Naive thymus-derived CD4-positive, alpha-beta T cell (primary cell): Measurements from ENCODE around the gene ZNF816. TPM values are rescaled to one million over a fixed set of nuclear protein-coding genes. Genes with fewer than 3 reads are reported as not detected.
A peak's percentile ranks its signal among the peaks of the same experiment; 100 is the strongest.
"Not testable (repeated sequence)": the region's sequence is repeated elsewhere in the genome, so short reads cannot be mapped to it uniquely, and the experiment has no call there.

Experiments used
- ATAC-seq: fragments of 150-1000 bp; cut with Tn5 transposase; 2 replicates; pipeline ENCODE4 v1.10.0; 2021; ENCODE audit warnings: mild to moderate bottlenecking, moderate library complexity
- CTCF ChIA-PET: fragments of 350-600 bp; sonication (Branson Sonifier 250); formaldehyde crosslinking; loops from one replicate; lab custom pipeline; 2021; ENCODE audit warnings: antibody characterized with exemption; lab: Charles Lee
- POLR2A ChIA-PET: fragments of 350-600 bp; sonication (Branson Sonifier 250); formaldehyde crosslinking; loops from one replicate; lab custom pipeline; 2021; ENCODE audit warnings: antibody characterized with exemption, inconsistent platforms; lab: Charles Lee
- DNase-seq, 9 donors: peaks; one replicate each; pipeline versions ENCODE4 v3.0.0 to v3.0.0-alpha.2; 2020 to 2022; ENCODE audit warnings: mixed read lengths in 1 of 9
- H3K27ac ChIP-seq: one replicate; pipeline ENCODE4 v1.7.0; 2013; ENCODE audit warnings: mild to moderate bottlenecking, low read depth, low read length, moderate library complexity
- H3K27me3 ChIP-seq, 2 donors: one replicate each; pipeline ENCODE4 v1.7.0; 2013; ENCODE audit warnings: low read length in 2 of 2, mild to moderate bottlenecking in 2 of 2, moderate library complexity in 2 of 2; ENCODE audit not compliant: control insufficient read depth in 2 of 2, insufficient read depth in 2 of 2
- H3K36me3 ChIP-seq, 3 experiments: 1 replicate in 2 of 3; 2 replicates in 1 of 3; pipeline ENCODE4 v1.7.0; 2013; ENCODE audit warnings: low read length in 3 of 3, mild to moderate bottlenecking in 3 of 3, moderate library complexity in 1 of 3; ENCODE audit not compliant: insufficient read depth in 3 of 3, control insufficient read depth in 2 of 3
- H3K4me1 ChIP-seq, 2 donors: one replicate each; pipeline ENCODE4 v1.7.0; 2013; ENCODE audit warnings: low read length in 2 of 2, mild to moderate bottlenecking in 2 of 2, moderate library complexity in 1 of 2; ENCODE audit not compliant: control insufficient read depth in 2 of 2, insufficient read depth in 2 of 2
- H3K4me3 ChIP-seq: 2 replicates; pipeline ENCODE4 v1.7.0; 2013; ENCODE audit warnings: mild to moderate bottlenecking, low read length
- H3K9me3 ChIP-seq, 3 experiments: 1 replicate in 2 of 3; 2 replicates in 1 of 3; pipeline ENCODE4 v1.7.0; 2013; ENCODE audit warnings: low read length in 3 of 3; ENCODE audit not compliant: control insufficient read depth in 2 of 3
- H3K27ac Mint-ChIP-seq, 9 donors: one replicate each; pipeline ENCODE4 v1.8.0; 2020 to 2022; ENCODE audit warnings: mixed read lengths in 9 of 9, mild to moderate bottlenecking in 8 of 9, moderate library complexity in 5 of 9, inconsistent platforms in 2 of 9
- H3K27me3 Mint-ChIP-seq, 5 donors: one replicate each; pipeline ENCODE4 v1.8.0; 2021 to 2022; ENCODE audit warnings: mixed read lengths in 5 of 5, mild to moderate bottlenecking in 1 of 5
- H3K36me3 Mint-ChIP-seq, 5 donors: one replicate each; pipeline ENCODE4 v1.8.0; 2020 to 2022; ENCODE audit warnings: mixed read lengths in 5 of 5, mild to moderate bottlenecking in 3 of 5, inconsistent platforms in 1 of 5
- H3K4me1 Mint-ChIP-seq, 7 donors: one replicate each; pipeline ENCODE4 v1.8.0; 2020 to 2022; ENCODE audit warnings: mixed read lengths in 7 of 7, mild to moderate bottlenecking in 3 of 7, inconsistent platforms in 1 of 7
- H3K4me3 Mint-ChIP-seq, 10 donors: one replicate each; pipeline ENCODE4 v1.8.0; 2020 to 2022; ENCODE audit warnings: mild to moderate bottlenecking in 10 of 10, mixed read lengths in 10 of 10, moderate library complexity in 6 of 10, inconsistent platforms in 2 of 10
- H3K9me3 Mint-ChIP-seq, 11 donors: one replicate each; pipeline ENCODE4 v1.8.0; 2020 to 2022; ENCODE audit warnings: mixed read lengths in 11 of 11, mild to moderate bottlenecking in 4 of 11, inconsistent platforms in 1 of 11, moderate library complexity in 1 of 11
- intact Hi-C, 2 donors: fragments of 100-400 bp; cut with micrococcal nuclease; formaldehyde crosslinking; loops; one replicate each; pipeline ENCODE4 v1.15.1; 2023
- polyA plus RNA-seq, 2 donors: library from polyadenylated mRNA; unstranded; fragments of 300-500 nt; fragmentation: Illumina TruSeq; gene quantifications; one replicate each; pipeline ENCODE4 v1.2.3, GENCODE V29; 2021
- total RNA-seq, 6 experiments: library from RNA in 5 of 6; stranded (reverse) in 5 of 6; gene quantifications; 1 replicate in 5 of 6; 2 replicates in 1 of 6; pipeline ENCODE4 v1.2.3 and lab custom pipeline; 2021 to 2026

The ZNF816 gene
- total and polyA plus RNA-seq, 7 experiments from 2014 or later: 5.0 to 27.7 (median 14.0) TPM

GRCh38 chr19:52940905-52941304 lies 21.8 kb downstream of the ZNF816 start:
- Mint-ChIP-seq H3K27ac (peak overlapping the region; percentile 3 to 94 (median 82)), H3K4me3 (peak overlapping the region; percentile 87 to 95 (median 92)), H3K36me3 (peaks cover 0 to 49% (median 30%) of the 10 kb centered on the region in 5 donors), H3K9me3 (peaks cover 0 to 92% (median 39%) of the 10 kb centered on the region in 11 donors), H3K4me1 (peaks cover 12 to 32% (median 18%) of the 10 kb centered on the region in 7 donors)
- intact Hi-C loops: loop anchor here (5.0 kb wide), 2 partner anchors 256 to 414 kb away; partner anchors contain the start of gene ZNF808 (in 1 of the 2)
- H3K4me1 ChIP-seq, DNase-seq, H3K27ac ChIP-seq, H3K27me3 Mint-ChIP-seq, H3K27me3 ChIP-seq, H3K4me3 ChIP-seq, ATAC-seq, POLR2A ChIA-PET: not testable (repeated sequence)
- Histone ChIP-seq H3K36me3 (peaks cover 0 to 24% (median 0%) of the 10 kb centered on the region in 3 experiments), H3K9me3 (peaks cover 0 to 32% (median 0%) of the 10 kb centered on the region in 3 experiments)
- CTCF ChIA-PET: interaction anchor here (0.6 kb wide), 1 partner anchor 10 kb away, joined by 7 read pairs; no protein-coding TSS in a partner anchor

GRCh38 chr19:52938761-52939160 lies 23.9 kb downstream of the ZNF816 start:
- intact Hi-C loops: no loop called here
- peaks cover 0 to 4% of the 10 kb centered on the region in 2 donors for H3K4me1 ChIP-seq
- no peak overlapping the region for H3K27ac ChIP-seq
- ATAC-seq (no peak), DNase-seq (no peak)
- H3K36me3 Mint-ChIP-seq: peaks cover 0 to 54% (median 33%) of the 10 kb centered on the region in 5 donors
- H3K9me3 Mint-ChIP-seq: peaks cover 0 to 89% (median 35%) of the 10 kb centered on the region in 11 donors
- H3K4me1 Mint-ChIP-seq: peaks cover 12 to 33% (median 19%) of the 10 kb centered on the region in 7 donors
- H3K27me3 Mint-ChIP-seq: no peaks in the 10 kb centered on the region
- peak overlapping the region in 3 of 10 donors; percentile 27 to 65 (median 45) for H3K4me3 Mint-ChIP-seq
- H3K9me3 ChIP-seq: peaks cover 0 to 38% (median 0%) of the 10 kb centered on the region in 3 experiments
- peak overlapping the region in 2 of 9 donors; percentile 14 to 45 for H3K27ac Mint-ChIP-seq
- H3K36me3 ChIP-seq: peaks cover 0 to 32% (median 0%) of the 10 kb centered on the region in 3 experiments
- H3K4me3 ChIP-seq: no peak overlapping the region
- ChIA-PET POLR2A (interaction anchor here (0.6 to 0.7 kb wide), 2 partner anchors 21 to 931 kb away, joined by 5 to 7 read pairs; partner anchors contain the start of gene ZNF615), CTCF (no interaction called here)
- H3K27me3 ChIP-seq: no peaks in the 10 kb centered on the region

DNA sequence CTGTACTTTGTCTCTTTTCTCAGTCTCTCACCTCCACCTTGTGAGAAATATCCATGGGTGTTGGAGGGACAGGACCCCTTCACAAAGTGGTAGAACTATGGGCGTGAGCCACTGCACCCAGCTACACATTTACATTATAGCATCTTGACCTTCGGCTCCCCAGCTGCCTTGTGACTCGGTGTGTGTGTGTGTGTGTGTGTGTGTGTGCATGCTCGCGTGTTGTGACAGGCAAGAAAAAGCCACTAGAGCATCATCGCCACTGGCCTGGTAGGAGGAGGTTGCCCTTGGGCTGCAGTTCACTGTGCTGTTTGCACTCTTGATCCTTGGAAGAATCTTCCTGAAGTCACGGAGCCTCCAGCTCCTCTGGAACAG lies 25.7 kb downstream of the ZNF816 start:
- Mint-ChIP-seq H3K9me3 (peaks cover 2 to 87% (median 43%) of the 10 kb centered on the region in 11 donors), H3K36me3 (peaks cover 7 to 70% (median 46%) of the 10 kb centered on the region in 5 donors), H3K27me3 (no peaks in the 10 kb centered on the region), H3K27ac (no peak overlapping the region), H3K4me1 (peaks cover 10 to 33% (median 17%) of the 10 kb centered on the region in 7 donors), H3K4me3 (no peak overlapping the region)
- H3K27ac ChIP-seq: no peak overlapping the region
- no peak overlapping the region for H3K4me3 ChIP-seq
- H3K9me3 ChIP-seq: peaks cover 0 to 53% (median 0%) of the 10 kb centered on the region in 3 experiments
- H3K4me1 ChIP-seq: peaks cover 0 to 4% of the 10 kb centered on the region in 2 donors
- ChIA-PET POLR2A (no interaction called here), CTCF (no interaction called here)
- ATAC-seq: no peak
- no peaks in the 10 kb centered on the region for H3K27me3 ChIP-seq
- intact Hi-C loops: no loop called here
- no peak for DNase-seq
- peaks cover 0 to 29% (median 0%) of the 10 kb centered on the region in 3 experiments for H3K36me3 ChIP-seq

GRCh38 chr19:52936151-52936953 lies 26.3 kb downstream of the ZNF816 start:
- H3K9me3 ChIP-seq: peaks cover 0 to 53% (median 0%) of the 10 kb centered on the region in 3 experiments

GRCh38 chr19:52935434-52935833 lies 27.2 kb downstream of the ZNF816 start:
- ATAC-seq (no peak), DNase-seq (no peak)
- Mint-ChIP-seq H3K27ac (no peak overlapping the region), H3K4me3 (no peak overlapping the region), H3K4me1 (peaks cover 0 to 24% (median 7%) of the 10 kb centered on the region in 7 donors), H3K9me3 (peaks cover 3 to 87% (median 44%) of the 10 kb centered on the region in 11 donors), H3K36me3 (peaks cover 8 to 67% (median 47%) of the 10 kb centered on the region in 5 donors), H3K27me3 (no peaks in the 10 kb centered on the region)
- Histone ChIP-seq H3K4me1 (no peaks in the 10 kb centered on the region), H3K9me3 (peaks cover 0 to 53% (median 0%) of the 10 kb centered on the region in 3 experiments), H3K36me3 (peaks cover 0 to 27% (median 0%) of the 10 kb centered on the region in 3 experiments), H3K27ac (no peak overlapping the region), H3K4me3 (no peak overlapping the region), H3K27me3 (no peaks in the 10 kb centered on the region)
- POLR2A ChIA-PET: no interaction called here
- intact Hi-C loops: no loop called here
- CTCF ChIA-PET: no interaction called here

More at GRCh38 chr19:52936151-52936953, 26.3 kb downstream of the ZNF816 start:
- H3K9me3 Mint-ChIP-seq: peaks cover 2 to 87% (median 43%) of the 10 kb centered on the region in 11 donors
- CTCF ChIA-PET: no interaction called here
- Histone ChIP-seq H3K36me3 (peaks cover 0 to 27% (median 0%) of the 10 kb centered on the region in 3 experiments), H3K27me3 (no peaks in the 10 kb centered on the region), H3K4me1 (no peaks in the 10 kb centered on the region), H3K4me3 (no peak overlapping the region), H3K27ac (no peak overlapping the region)
- intact Hi-C loops: no loop called here
- no peaks in the 10 kb centered on the region for H3K27me3 Mint-ChIP-seq
- peaks cover 8 to 69% (median 48%) of the 10 kb centered on the region in 5 donors for H3K36me3 Mint-ChIP-seq
- no peak overlapping the region for H3K4me3 Mint-ChIP-seq
- H3K4me1 Mint-ChIP-seq: peaks cover 4 to 27% (median 11%) of the 10 kb centered on the region in 7 donors
- POLR2A ChIA-PET: no interaction called here
- peak overlapping the region in 3 of 9 donors; percentile 6 to 26 (median 16) for H3K27ac Mint-ChIP-seq
- no peak for DNase-seq
- ATAC-seq: no peak

GRCh38 chr19:52924641-52925040 lies 38.0 kb downstream of the ZNF816 start:
- H3K27ac Mint-ChIP-seq: peak overlapping the region in 1 of 9 donors; percentile 17

More at GRCh38 chr19:52924641-52925040, 38.0 kb downstream of the ZNF816 start:
- H3K9me3 ChIP-seq, H3K4me3 ChIP-seq, H3K4me1 ChIP-seq, CTCF ChIA-PET, H3K27me3 ChIP-seq, DNase-seq, ATAC-seq, H3K27ac ChIP-seq: not testable (repeated sequence)
- peaks cover 10 to 35% (median 26%) of the 10 kb centered on the region in 5 donors for H3K36me3 Mint-ChIP-seq
- H3K9me3 Mint-ChIP-seq: peaks cover 0 to 61% (median 12%) of the 10 kb centered on the region in 11 donors
- intact Hi-C loops: loop anchor here in 1 of 2 donors (5.0 kb wide), 2 partner anchors 67 to 137 kb away; partner anchors contain the start of genes ZNF468 and ZNF600
- peaks cover 0 to 11% (median 6%) of the 10 kb centered on the region in 5 donors for H3K27me3 Mint-ChIP-seq
- peak overlapping the region in 4 of 10 donors; percentile 16 to 51 (median 32) for H3K4me3 Mint-ChIP-seq
- POLR2A ChIA-PET: interaction anchor here (0.6 kb wide), 2 partner anchors 71 to 75 kb away, joined by 3 to 4 read pairs; no protein-coding TSS in a partner anchor
- H3K36me3 ChIP-seq: peaks cover 0 to 14% (median 0%) of the 10 kb centered on the region in 3 experiments
- peaks cover 11 to 37% (median 24%) of the 10 kb centered on the region in 7 donors for H3K4me1 Mint-ChIP-seq
